Muscle layer of duodenum (tissue), 2 donors: ENCODE data around the gene LRRC10.

ENCODE experiments used
- H3K27ac ChIP-seq: one replicate; pipeline ENCODE4 v1.7.0; 2013; ENCODE audit warnings: mild to moderate bottlenecking, low read length
- H3K27me3 ChIP-seq: one replicate; pipeline ENCODE4 v1.7.0; 2013; ENCODE audit warnings: low read depth, mild to moderate bottlenecking, control low read depth, low read length
- H3K36me3 ChIP-seq, 2 donors: one replicate each; pipeline ENCODE4 v1.7.0; 2013; ENCODE audit warnings: low read length in 2 of 2, control low read depth in 1 of 2, mild to moderate bottlenecking in 1 of 2; ENCODE audit not compliant: insufficient read depth in 2 of 2, control insufficient read depth in 1 of 2
- H3K4me1 ChIP-seq, 2 donors: one replicate each; pipeline ENCODE4 v1.7.0; 2013; ENCODE audit warnings: low read length in 2 of 2, mild to moderate bottlenecking in 2 of 2, control low read depth in 1 of 2, moderate library complexity in 1 of 2; ENCODE audit not compliant: insufficient read depth in 2 of 2, control insufficient read depth in 1 of 2
- H3K4me3 ChIP-seq, 2 donors: one replicate each; pipeline ENCODE4 v1.7.0; 2013; ENCODE audit warnings: low read length in 2 of 2, low read depth in 1 of 2, mild to moderate bottlenecking in 1 of 2
- H3K9me3 ChIP-seq, 2 donors: one replicate each; pipeline ENCODE4 v1.7.0; 2013; ENCODE audit warnings: low read length in 2 of 2, control low read depth in 1 of 2, mild to moderate bottlenecking in 1 of 2; ENCODE audit not compliant: control insufficient read depth in 1 of 2
- donor health status: healthy.

The LRRC10 gene

DNA sequence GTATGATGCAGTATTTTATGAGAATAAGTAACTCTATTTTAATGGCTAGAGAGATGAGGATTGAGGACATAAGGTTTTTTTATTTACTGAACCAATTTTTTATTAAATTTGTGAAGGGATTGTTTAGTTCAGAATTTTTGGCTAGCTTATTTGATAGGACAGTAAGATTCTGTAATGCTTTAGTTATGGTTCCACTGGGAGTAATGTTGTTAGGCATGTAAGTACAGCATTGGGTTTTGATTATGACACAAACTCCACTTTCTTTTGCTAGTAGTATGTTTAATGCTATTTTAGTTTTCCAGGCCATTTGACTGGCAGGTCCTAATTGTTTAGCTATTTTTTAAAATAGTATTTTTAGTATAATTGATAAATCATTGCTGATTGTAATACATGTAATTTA, 33.8 kb upstream of the LRRC10 start:
- H3K4me3 ChIP-seq, result no peak overlapping the region
- no peak overlapping the region for H3K27ac ChIP-seq

DNA sequence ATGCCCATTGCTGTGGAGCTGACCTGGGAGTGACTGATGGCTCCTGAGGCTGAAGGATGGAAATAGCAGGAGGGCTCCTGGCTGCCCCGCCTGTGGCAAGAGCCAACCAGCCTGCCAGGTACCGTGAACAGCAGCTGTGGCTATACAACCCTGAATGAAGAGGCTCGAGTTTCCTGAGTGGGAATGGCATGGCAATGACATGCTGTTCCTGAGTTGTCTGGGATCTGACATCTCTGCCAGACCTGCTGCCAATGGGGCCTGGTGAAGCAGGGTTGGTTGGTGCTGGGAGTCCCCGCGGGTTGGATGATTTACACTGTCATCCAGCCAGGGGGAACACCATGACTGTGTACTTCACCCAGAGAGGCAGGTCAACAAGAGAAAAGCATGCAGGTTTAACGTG, 31.8 kb upstream of the LRRC10 start:
- Histone ChIP-seq H3K36me3 (no peaks in the 10 kb centered on the region), H3K9me3 (no peaks in the 10 kb centered on the region), H3K4me1 (no peaks in the 10 kb centered on the region), H3K4me3 (no peak overlapping the region), H3K27ac (no peak overlapping the region), H3K27me3 (no peaks in the 10 kb centered on the region)

More for the DNA sequence above, 33.8 kb upstream of the LRRC10 start:
- Histone ChIP-seq H3K4me1 (no peaks in the 10 kb centered on the region), H3K27me3 (no peaks in the 10 kb centered on the region), H3K9me3 (no peaks in the 10 kb centered on the region), H3K36me3 (no peaks in the 10 kb centered on the region)

- no peaks in the 10 kb centered on the region for H3K4me1 ChIP-seq
- H3K36me3 ChIP-seq, result no peaks in the 10 kb centered on the region
- H3K4me3 ChIP-seq, result no peak overlapping the region
- H3K9me3 ChIP-seq, result no peaks in the 10 kb centered on the region
- H3K27ac ChIP-seq, result no peak overlapping the region
- no peaks in the 10 kb centered on the region for H3K27me3 ChIP-seq
Measured at GRCh38 chr12:69641546-69641945, 30.8 kb upstream of the LRRC10 start.

DNA sequence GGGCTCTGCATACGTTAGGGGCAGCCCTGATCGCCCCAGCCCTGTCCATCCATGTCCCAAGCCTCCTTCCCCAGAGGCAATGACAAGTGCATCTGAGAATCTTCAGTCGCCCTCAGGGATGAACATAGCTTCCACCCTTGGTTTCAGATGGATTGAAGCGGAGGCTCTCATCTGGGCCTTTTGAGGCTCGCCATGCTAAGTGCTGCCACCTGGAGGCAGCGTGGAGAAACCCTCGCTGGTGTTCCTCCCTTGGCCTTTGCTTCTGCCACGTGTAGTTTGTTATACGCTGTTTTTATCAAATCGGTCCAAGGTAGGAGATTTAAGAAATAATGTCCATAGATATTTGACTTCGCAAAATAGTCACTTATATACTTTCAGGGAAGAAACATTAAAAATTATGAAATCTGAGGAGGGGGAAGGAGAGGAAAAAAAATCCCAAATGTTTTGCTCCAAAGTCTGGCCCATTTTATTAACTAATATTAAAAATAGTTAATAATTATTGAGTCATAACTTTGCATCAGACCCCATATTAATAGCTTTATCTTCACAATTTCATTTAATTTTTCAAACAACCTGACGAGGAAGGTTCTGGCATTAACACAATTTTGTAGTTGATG, 28.8 kb upstream of the LRRC10 start:
- Histone ChIP-seq H3K27me3 (no peaks in the 10 kb centered on the region), H3K4me1 (no peaks in the 10 kb centered on the region), H3K9me3 (no peaks in the 10 kb centered on the region), H3K4me3 (no peak overlapping the region), H3K27ac (no peak overlapping the region), H3K36me3 (no peaks in the 10 kb centered on the region)

DNA sequence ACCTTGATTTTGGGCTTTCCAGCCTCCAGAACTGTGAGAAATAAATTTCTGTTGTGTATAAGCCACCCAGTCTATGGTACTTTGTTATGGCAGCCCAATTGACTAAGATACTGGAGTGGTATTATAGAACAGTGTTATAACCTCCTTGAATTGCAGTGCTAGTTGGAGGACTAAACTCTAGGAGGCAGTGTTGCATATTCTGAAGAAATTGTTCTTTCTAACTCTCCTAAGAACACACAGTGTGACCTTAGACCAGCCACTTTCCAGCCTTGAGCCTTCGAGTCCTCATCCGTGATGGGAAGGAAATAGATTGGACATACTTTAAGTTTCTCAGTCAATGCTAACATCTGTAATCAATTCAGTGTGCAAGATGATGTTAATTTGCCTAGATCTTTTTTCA, 22.4 kb upstream of the LRRC10 start:
- no peak overlapping the region for H3K27ac ChIP-seq
- H3K36me3 ChIP-seq, result no peaks in the 10 kb centered on the region
- no peaks in the 10 kb centered on the region for H3K4me1 ChIP-seq
- no peaks in the 10 kb centered on the region for H3K27me3 ChIP-seq
- no peaks in the 10 kb centered on the region for H3K9me3 ChIP-seq
- no peak overlapping the region for H3K4me3 ChIP-seq

GRCh38 chr12:69630191-69630590, 19.5 kb upstream of the LRRC10 start:
- no peaks in the 10 kb centered on the region for H3K36me3 ChIP-seq
- no peaks in the 10 kb centered on the region for H3K27me3 ChIP-seq
- H3K27ac ChIP-seq, result no peak overlapping the region
- H3K9me3 ChIP-seq, result no peaks in the 10 kb centered on the region
- no peaks in the 10 kb centered on the region for H3K4me1 ChIP-seq
- H3K4me3 ChIP-seq, result no peak overlapping the region

DNA sequence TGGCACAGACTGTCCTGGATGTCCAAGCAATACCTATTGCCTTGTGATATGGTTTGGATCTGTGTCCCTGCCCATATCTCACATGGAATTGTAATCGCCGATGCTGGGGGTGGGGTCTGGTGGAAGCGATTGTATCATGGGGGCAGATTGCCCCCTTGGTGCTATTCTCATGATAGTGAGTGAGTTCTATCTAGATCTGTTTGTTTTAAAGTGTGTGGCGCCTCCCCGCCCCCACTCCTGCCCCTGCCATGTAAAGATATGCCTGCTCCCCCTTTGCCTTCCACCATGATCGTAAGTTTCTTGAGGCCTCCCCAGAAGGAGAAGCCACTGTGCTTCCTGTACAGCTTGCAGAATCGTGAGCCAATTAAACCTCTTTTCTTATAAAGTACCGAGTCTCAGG, 16.8 kb upstream of the LRRC10 start:
- Histone ChIP-seq H3K27ac (no peak overlapping the region), H3K27me3 (no peaks in the 10 kb centered on the region), H3K9me3 (no peaks in the 10 kb centered on the region), H3K4me3 (no peak overlapping the region), H3K36me3 (no peaks in the 10 kb centered on the region), H3K4me1 (no peaks in the 10 kb centered on the region)

- H3K27ac ChIP-seq, result no peak overlapping the region
- no peaks in the 10 kb centered on the region for H3K4me1 ChIP-seq
- no peaks in the 10 kb centered on the region for H3K9me3 ChIP-seq
- no peaks in the 10 kb centered on the region for H3K27me3 ChIP-seq
- H3K36me3 ChIP-seq, result no peaks in the 10 kb centered on the region
- H3K4me3 ChIP-seq, result no peak overlapping the region
Measured at GRCh38 chr12:69623970-69624369, 13.3 kb upstream of the LRRC10 start.

DNA sequence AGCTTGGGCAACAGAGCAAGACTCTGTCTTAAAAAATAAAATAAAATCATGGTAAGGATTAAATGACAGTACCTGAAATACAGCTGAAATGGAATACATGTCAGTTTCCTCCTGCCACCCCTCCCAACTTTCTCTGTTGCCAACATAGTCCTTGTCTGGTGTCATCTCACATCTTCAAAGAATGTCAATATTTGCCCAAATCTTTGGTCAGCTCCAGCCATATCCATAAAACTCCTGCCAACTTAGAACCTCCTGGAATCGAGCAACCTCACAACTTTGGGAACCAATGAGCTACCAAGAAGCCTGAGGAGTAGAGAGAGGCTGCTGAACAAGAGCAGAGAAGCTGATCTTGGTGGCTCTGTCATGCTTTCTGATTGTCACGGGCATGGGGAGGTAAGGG, 10.8 kb upstream of the LRRC10 start:
- Histone ChIP-seq H3K9me3 (no peaks in the 10 kb centered on the region), H3K27ac (no peak overlapping the region), H3K4me1 (no peaks in the 10 kb centered on the region), H3K36me3 (no peaks in the 10 kb centered on the region), H3K4me3 (no peak overlapping the region), H3K27me3 (no peaks in the 10 kb centered on the region)

DNA sequence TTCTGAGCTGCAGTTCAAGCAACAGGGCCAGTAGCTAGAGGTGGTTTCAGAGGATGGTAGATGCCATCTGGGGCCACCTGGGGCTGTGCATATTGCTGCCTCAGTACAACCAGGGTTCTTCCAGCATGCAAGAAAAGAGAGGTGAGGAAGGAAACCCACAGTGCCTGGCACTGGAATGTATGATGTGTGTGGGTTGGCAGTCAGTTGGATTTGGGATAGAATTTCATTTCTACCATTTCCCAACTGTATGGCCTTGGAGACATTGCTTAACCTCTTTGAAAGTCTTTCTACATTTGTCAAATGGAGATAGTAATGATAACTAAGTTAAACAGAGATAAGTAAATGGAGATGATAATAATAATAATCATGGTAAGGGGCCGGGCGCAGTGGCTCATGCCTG, 10.2 kb upstream of the LRRC10 start:
- no peaks in the 10 kb centered on the region for H3K36me3 ChIP-seq
- no peaks in the 10 kb centered on the region for H3K27me3 ChIP-seq
- no peak overlapping the region for H3K27ac ChIP-seq
- H3K4me1 ChIP-seq, result no peaks in the 10 kb centered on the region
- H3K4me3 ChIP-seq, result no peak overlapping the region
- no peaks in the 10 kb centered on the region for H3K9me3 ChIP-seq

DNA sequence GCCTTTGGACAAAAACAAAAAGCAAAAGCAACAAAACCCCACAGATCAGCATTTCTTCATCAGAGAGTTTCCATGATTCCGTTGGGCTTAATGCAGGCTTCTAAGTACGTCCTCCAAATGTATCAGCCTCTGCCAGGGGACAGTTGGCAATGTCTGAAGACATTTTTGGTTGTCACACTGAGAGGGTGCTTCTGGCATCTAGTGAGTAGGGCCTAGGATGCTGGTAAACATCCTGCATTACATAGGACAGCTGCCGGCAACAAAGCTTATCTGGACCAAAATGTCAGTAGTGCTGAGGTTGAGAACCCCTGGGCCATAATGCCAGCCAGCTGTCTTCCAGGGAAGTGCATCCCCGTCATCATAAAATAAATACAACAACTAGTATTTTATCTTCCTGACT, 9.4 kb upstream of the LRRC10 start:
- H3K4me1 ChIP-seq, result no peaks in the 10 kb centered on the region
- no peaks in the 10 kb centered on the region for H3K36me3 ChIP-seq
- no peaks in the 10 kb centered on the region for H3K27me3 ChIP-seq
- no peak overlapping the region for H3K4me3 ChIP-seq
- no peak overlapping the region for H3K27ac ChIP-seq
- H3K9me3 ChIP-seq, result no peaks in the 10 kb centered on the region

- H3K4me1 ChIP-seq, result no peaks in the 10 kb centered on the region
- H3K9me3 ChIP-seq, result no peaks in the 10 kb centered on the region
- H3K36me3 ChIP-seq, result no peaks in the 10 kb centered on the region
- no peak overlapping the region for H3K27ac ChIP-seq
- no peak overlapping the region for H3K4me3 ChIP-seq
- H3K27me3 ChIP-seq, result no peaks in the 10 kb centered on the region
Measured at GRCh38 chr12:69619050-69619449, 8.3 kb upstream of the LRRC10 start.
